ENCODE data around the gene STAT1. TPM values are rescaled to one million over a fixed set of nuclear protein-coding genes. Genes with fewer than 3 reads are reported as not detected.

Gene STAT1
- total and polyA plus RNA-seq, 9 of the 15 experiments (the other 6 are each of a cell fraction or from before 2014, with no cell fraction given), result 8.7 to 34.4 (median 26.8) TPM

DNA sequence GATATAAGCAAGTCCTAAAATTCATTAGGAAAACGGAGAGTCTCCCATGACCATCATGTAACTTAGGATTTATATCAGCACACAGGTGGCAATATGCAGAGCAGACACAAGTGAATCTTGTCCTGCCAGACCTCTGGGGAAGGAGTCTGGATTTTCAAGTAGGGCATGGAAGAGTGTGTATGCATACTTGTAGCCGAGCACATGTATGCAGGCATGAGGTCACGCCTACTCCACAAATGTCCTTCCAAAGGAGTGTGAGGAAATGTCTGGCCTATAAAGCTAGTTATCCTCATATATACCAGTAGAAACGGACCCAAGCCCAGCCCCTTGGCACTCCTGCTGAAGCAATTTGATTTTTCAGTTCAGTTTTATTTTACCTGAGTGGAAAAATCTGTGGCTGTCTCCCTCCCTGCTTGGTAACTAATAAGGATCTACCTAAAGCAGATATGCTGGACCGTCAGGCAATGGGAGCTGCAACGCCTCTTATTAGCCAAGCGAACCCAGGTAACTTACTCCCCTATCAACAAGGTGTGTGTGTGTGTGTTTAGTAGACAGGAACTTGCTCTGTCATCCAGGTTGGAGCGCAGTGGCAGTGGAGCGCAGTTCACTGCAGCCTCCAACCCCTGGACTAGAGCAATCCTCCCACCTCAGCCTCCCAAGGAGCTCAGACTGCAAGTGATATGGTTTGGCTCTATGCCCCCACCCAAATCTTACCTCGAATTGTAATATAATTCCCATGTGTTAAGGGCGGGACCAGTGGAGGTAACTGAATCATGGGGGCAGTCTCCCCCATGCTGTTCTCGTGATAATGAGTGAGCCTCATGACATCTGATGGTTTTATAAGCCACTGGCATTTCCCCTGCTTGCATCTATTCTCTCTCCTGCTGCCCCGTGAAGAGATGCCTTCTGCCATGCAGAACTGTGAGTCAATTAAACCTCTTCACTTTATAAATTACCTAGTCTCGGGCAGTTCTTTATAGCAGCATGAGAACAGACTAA, 2.8 kb downstream of the STAT1 start:
- no peak for FAIRE-seq
- no peaks in the 10 kb centered on the region for H3K9me3 ChIP-seq (replicated peaks; ENCODE audit: control insufficient read depth, insufficient read depth, low read depth, low read length)
- intact Hi-C loops (cut with micrococcal nuclease), result no loop called here
- BruUV-seq (replicated peaks), result no TSS peak
- no peaks in the 10 kb centered on the region for H3K9me1 ChIP-seq (ENCODE audit: control insufficient read depth, insufficient read depth, low read length)
- 91% methylated on average over 14 of the region's 14 CpGs for WGBS (ENCODE audit: insufficient coverage, low coverage, missing lambda C conversion rate)
- peaks cover 59% of the 10 kb centered on the region for H3K36me3 ChIP-seq (ENCODE audit: control insufficient read depth, insufficient read depth, low read length)
- no peak overlapping the region for H3K9ac ChIP-seq (ENCODE audit: insufficient read depth in 1 of 2, low read depth in 2 of 2, low read length in 2 of 2)
- DNase-seq (ENCODE audit: extremely low read depth in 1 of 4, low spot score in 3 of 4), result no peak
- in situ Hi-C loops (cut with MboI), result no loop called here
- no peak overlapping the region for H3K27ac ChIP-seq (ENCODE audit: extremely low read depth, low read depth, low read length)
- H2AFZ ChIP-seq (ENCODE audit: low read depth, low read length), result no peak overlapping the region
- POLR2A ChIA-PET, result no interaction called here
- H3K4me3 ChIP-seq, result no peak overlapping the region
- H4K20me1 ChIP-seq (replicated peaks; ENCODE audit: control insufficient read depth, insufficient read depth, low read length), result no peaks in the 10 kb centered on the region
- peaks cover 24% of the 10 kb centered on the region for H3K79me2 ChIP-seq (ENCODE audit: control insufficient read depth, insufficient read depth, low read length)
- CTCF ChIA-PET (ENCODE audit: low intra/inter-chr PET ratio), result no interaction called here
- H3K4me2 ChIP-seq (ENCODE audit: insufficient read depth, low read length), result no peak overlapping the region
- ATAC-seq, result no peak
- H3K27me3 ChIP-seq (ENCODE audit: control insufficient read depth in 2 of 2, insufficient read depth in 2 of 2, low read length in 2 of 2), result no peaks in the 10 kb centered on the region
- peaks cover 5 to 8% of the 10 kb centered on the region in 2 experiments; a peak in 3 of 5 replicates for H3K4me1 ChIP-seq (replicated peaks in 1 of 2; ENCODE audit: control insufficient read depth in 2 of 2, insufficient read depth in 2 of 2, low read length in 2 of 2)
- TF ChIP-seq, protein P1, sequence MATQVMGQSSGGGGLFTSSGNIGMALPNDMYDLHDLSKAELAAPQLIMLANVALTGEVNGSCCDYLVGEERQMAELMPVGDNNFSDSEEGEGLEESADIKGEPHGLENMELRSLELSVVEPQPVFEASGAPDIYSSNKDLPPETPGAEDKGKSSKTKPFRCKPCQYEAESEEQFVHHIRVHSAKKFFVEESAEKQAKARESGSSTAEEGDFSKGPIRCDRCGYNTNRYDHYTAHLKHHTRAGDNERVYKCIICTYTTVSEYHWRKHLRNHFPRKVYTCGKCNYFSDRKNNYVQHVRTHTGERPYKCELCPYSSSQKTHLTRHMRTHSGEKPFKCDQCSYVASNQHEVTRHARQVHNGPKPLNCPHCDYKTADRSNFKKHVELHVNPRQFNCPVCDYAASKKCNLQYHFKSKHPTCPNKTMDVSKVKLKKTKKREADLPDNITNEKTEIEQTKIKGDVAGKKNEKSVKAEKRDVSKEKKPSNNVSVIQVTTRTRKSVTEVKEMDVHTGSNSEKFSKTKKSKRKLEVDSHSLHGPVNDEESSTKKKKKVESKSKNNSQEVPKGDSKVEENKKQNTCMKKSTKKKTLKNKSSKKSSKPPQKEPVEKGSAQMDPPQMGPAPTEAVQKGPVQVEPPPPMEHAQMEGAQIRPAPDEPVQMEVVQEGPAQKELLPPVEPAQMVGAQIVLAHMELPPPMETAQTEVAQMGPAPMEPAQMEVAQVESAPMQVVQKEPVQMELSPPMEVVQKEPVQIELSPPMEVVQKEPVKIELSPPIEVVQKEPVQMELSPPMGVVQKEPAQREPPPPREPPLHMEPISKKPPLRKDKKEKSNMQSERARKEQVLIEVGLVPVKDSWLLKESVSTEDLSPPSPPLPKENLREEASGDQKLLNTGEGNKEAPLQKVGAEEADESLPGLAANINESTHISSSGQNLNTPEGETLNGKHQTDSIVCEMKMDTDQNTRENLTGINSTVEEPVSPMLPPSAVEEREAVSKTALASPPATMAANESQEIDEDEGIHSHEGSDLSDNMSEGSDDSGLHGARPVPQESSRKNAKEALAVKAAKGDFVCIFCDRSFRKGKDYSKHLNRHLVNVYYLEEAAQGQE (IDR thresholded peaks at IDR 0.05; ENCODE audit: borderline replicate concordance), result no peak
- TF ChIP-seq, protein P1 (CRISPR knock-in tag; IDR thresholded peaks at IDR 0.05; ENCODE audit: low read depth), result no peak
- TF ChIP-seq RBM39 (optimal IDR thresholded peaks at IDR 0.05; ENCODE audit: low read depth, low read length) (no peak), MIER1 (IDR thresholded peaks at IDR 0.05; ENCODE audit: low read depth) (no peak), FUS (optimal IDR thresholded peaks at IDR 0.05; ENCODE audit: low read depth, low read length) (no peak)
- TF ChIP-seq, protein P2, sequence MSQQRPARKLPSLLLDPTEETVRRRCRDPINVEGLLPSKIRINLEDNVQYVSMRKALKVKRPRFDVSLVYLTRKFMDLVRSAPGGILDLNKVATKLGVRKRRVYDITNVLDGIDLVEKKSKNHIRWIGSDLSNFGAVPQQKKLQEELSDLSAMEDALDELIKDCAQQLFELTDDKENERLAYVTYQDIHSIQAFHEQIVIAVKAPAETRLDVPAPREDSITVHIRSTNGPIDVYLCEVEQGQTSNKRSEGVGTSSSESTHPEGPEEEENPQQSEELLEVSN (IDR thresholded peaks at IDR 0.05; ENCODE audit: borderline replicate concordance in 1 of 2, extremely low read depth in 1 of 2, insufficient read depth in 1 of 2, insufficient read length in 1 of 2, low read depth in 1 of 2, low read length in 1 of 2, poor library complexity in 1 of 2, severe bottlenecking in 1 of 2), result no peak
- TF ChIP-seq, protein P3, sequence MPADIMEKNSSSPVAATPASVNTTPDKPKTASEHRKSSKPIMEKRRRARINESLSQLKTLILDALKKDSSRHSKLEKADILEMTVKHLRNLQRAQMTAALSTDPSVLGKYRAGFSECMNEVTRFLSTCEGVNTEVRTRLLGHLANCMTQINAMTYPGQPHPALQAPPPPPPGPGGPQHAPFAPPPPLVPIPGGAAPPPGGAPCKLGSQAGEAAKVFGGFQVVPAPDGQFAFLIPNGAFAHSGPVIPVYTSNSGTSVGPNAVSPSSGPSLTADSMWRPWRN (IDR thresholded peaks at IDR 0.05; ENCODE audit: low read depth), result no peak

Measured in K562 (cell line).